ENCODE data around the gene CPTP.

Gene CPTP

GRCh38 chr1:1304331-1305299, 20.0 kb upstream of the CPTP start:
- TF ChIP-seq, protein P1, sequence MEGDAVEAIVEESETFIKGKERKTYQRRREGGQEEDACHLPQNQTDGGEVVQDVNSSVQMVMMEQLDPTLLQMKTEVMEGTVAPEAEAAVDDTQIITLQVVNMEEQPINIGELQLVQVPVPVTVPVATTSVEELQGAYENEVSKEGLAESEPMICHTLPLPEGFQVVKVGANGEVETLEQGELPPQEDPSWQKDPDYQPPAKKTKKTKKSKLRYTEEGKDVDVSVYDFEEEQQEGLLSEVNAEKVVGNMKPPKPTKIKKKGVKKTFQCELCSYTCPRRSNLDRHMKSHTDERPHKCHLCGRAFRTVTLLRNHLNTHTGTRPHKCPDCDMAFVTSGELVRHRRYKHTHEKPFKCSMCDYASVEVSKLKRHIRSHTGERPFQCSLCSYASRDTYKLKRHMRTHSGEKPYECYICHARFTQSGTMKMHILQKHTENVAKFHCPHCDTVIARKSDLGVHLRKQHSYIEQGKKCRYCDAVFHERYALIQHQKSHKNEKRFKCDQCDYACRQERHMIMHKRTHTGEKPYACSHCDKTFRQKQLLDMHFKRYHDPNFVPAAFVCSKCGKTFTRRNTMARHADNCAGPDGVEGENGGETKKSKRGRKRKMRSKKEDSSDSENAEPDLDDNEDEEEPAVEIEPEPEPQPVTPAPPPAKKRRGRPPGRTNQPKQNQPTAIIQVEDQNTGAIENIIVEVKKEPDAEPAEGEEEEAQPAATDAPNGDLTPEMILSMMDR (IDR thresholded peaks at IDR 0.05; ENCODE audit: low read depth, low read length), result no peak
- no peak for TF ChIP-seq POLR2A (IDR thresholded peaks at IDR 0.05; ENCODE audit: extremely low read depth, insufficient read length)
- TF ChIP-seq MYC (IDR thresholded peaks at IDR 0.05; ENCODE audit: low read depth, low read length), result no peak
- TF ChIP-seq MAX (IDR thresholded peaks at IDR 0.05; ENCODE audit: low read depth, low read length), result no peak
- peak; percentile 37 for DNase-seq (ENCODE audit: low read depth)
- H3K4me3 ChIP-seq (ENCODE audit: low read depth, low read length), result peak overlapping the region; percentile 32

DNA sequence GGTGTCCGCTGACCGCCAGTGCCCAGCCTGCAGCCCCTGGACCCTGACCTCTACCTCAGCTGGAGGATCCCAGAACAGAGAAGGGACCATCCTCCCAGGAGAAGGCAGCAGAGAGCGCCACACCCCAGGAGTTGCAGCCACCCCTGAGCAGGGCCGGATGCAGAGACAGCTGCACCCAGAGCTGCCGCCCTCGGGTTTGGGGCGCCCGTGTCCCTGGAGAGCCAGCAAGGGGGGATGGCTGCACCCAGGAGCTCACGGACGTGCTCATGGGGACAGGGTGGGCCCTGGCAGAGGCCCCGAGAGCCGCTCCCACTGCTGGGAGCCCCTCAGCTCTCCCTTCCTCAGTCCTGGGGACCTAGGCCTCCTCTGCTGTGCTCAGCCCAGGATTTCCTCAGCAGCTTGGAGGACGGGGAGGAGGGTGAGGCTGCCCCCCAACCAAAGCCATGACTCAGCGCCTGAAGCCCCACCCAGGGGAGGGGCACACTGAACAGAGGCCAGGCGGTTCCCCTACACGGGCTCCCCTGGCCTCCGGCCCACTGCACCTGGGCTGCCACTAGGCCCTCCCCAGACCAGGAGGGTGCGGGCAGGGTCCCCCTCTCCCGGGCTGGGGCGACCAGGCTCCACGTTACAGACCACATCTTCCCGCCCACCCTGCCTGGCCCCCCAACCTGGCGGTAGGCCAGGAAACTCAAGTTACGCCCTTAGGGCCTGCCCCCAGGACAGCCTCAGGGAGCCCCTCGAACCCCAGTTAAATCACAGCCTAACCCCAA, 19.1 kb upstream of the CPTP start:
- TF ChIP-seq, protein P1 (IDR thresholded peaks at IDR 0.05; ENCODE audit: low read depth, low read length), result peak; percentile 24
- no peak for TF ChIP-seq MYC (IDR thresholded peaks at IDR 0.05; ENCODE audit: low read depth, low read length)
- peak; percentile 89 for DNase-seq (ENCODE audit: low read depth)
- H3K4me3 ChIP-seq (ENCODE audit: low read depth, low read length), result peak overlapping the region; percentile 58

- peak overlapping the region; percentile 58 for H3K4me3 ChIP-seq (ENCODE audit: low read depth, low read length)
- TF ChIP-seq, protein P1 (IDR thresholded peaks at IDR 0.05; ENCODE audit: low read depth, low read length), result peak; percentile 10
- TF ChIP-seq MAX (IDR thresholded peaks at IDR 0.05; ENCODE audit: low read depth, low read length), result no peak
- DNase-seq (ENCODE audit: low read depth), result peak; percentile 66
These were observed 18.4 kb upstream of the CPTP start for GRCh38 chr1:1306070-1306660.

DNA sequence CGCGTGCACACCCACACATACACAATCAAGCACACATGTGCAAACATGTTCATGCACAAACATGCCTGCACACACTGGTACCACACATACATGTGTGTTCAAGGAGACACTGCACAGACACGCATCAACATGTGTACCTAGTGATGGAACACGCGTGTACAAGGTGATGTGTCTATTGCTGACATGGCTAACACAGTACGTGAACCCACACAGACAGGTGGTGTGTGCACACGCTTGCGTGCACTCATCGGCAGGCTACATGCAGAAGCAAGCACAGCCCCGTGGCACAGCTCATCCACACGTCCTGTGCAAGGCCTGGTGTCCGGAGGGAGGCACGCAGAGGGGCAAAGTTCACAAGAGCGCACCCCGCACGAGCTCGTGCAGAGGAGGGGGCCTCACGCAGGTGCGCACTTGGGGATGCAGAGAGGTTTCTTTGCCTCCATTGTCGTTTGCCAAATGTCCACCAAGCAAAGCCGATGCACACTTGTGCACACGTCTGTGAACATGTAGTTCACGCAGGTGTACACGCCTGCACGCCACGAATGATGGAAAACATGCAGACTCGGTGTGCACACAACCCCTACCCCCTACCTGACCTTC, 17.8 kb upstream of the CPTP start:
- DNase-seq (ENCODE audit: low read depth), result no peak
- TF ChIP-seq MYC (IDR thresholded peaks at IDR 0.05; ENCODE audit: low read depth, low read length) (no peak), MAX (IDR thresholded peaks at IDR 0.05; ENCODE audit: low read depth, low read length) (no peak), POLR2A (IDR thresholded peaks at IDR 0.05; ENCODE audit: extremely low read depth, insufficient read length) (no peak)
- TF ChIP-seq, protein P1 (IDR thresholded peaks at IDR 0.05; ENCODE audit: low read depth, low read length), result no peak
- H3K4me3 ChIP-seq (ENCODE audit: low read depth, low read length), result peak overlapping the region; percentile 58

DNA sequence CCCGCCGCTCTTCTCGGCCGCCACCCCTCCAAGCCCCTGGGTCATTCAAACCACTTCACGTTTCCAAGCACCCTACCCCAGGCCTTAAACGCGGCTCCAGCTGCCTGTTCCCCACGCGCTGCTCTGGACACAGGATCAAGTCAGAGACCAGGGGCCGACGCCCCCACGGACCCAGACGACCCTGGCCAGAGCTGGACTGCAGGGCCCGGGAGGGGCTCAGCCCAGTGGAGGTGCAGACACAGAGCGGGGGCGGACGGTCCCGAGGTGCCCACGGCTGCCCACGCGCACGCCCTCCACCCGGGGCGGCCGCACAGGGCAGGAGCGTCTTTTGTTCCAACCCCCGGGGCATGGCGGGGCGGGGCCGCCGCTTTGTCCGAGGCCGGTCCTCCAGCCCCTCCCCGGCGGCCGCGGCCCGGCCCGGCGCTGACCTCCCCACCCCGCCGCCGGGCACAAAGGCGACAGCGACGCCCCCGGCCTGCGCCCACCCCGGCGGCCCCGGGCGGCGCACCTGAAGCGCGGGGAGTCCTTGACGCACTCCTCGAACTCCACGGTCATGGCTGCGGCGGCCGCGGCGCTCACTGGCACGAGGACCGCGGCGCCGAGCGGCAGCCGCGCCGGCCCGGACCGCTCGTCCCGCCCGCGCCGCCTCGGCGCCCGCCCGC, 17.2 kb upstream of the CPTP start:
- TF ChIP-seq, protein P1 (IDR thresholded peaks at IDR 0.05; ENCODE audit: low read depth, low read length), result no peak
- no peak for TF ChIP-seq MYC (IDR thresholded peaks at IDR 0.05; ENCODE audit: low read depth, low read length)
- TF ChIP-seq POLR2A (IDR thresholded peaks at IDR 0.05; ENCODE audit: extremely low read depth, insufficient read length), result no peak
- no peak for TF ChIP-seq MAX (IDR thresholded peaks at IDR 0.05; ENCODE audit: low read depth, low read length)
- H3K4me3 ChIP-seq (ENCODE audit: low read depth, low read length), result peak overlapping the region; percentile 58
- peak; percentile 36 for DNase-seq (ENCODE audit: low read depth)
